HEK293 (cell line): ENCODE measurements around the gene KLK1.

Experiments used
- CTCF ChIP-seq: fragments of 450-650 bp; formaldehyde crosslinking; IDR thresholded peaks from 2 replicates; pipeline ENCODE4 v1.5.1; 2016; ENCODE audit warnings: missing biosample characterization, missing genetic modification characterization
- REST ChIP-seq: fragments of 450-650 bp; formaldehyde crosslinking; IDR thresholded peaks from 2 replicates; pipeline ENCODE4 v1.5.1; 2016; ENCODE audit warnings: missing biosample characterization, missing genetic modification characterization
- ZNF513 ChIP-seq: fragments of 450-650 bp; IDR thresholded peaks from 2 replicates; pipeline ENCODE4 v1.5.1; 2018; ENCODE audit warnings: missing biosample characterization, missing genetic modification characterization

GRCh38 chr19:50784710-50785109, 38.9 kb downstream of the KLK1 start:
- TF ChIP-seq ZNF513 (tag by site-specific recombination) (no peak), REST (tag by site-specific recombination) (no peak), CTCF (tag by site-specific recombination) (no peak)
